GM12874 (cell line): Measurements from ENCODE around the gene RAP1GAP2.

ENCODE experiments used
- TF ChIP-seq, protein P1 (sequence below): IDR thresholded peaks from 2 replicates; pipeline ENCODE4 v1.5.1; 2011; ENCODE audit warnings: low read depth, mild to moderate bottlenecking, control low read depth, low read length, moderate library complexity; ENCODE audit not compliant: insufficient read depth

RAP1GAP2 gene

DNA sequence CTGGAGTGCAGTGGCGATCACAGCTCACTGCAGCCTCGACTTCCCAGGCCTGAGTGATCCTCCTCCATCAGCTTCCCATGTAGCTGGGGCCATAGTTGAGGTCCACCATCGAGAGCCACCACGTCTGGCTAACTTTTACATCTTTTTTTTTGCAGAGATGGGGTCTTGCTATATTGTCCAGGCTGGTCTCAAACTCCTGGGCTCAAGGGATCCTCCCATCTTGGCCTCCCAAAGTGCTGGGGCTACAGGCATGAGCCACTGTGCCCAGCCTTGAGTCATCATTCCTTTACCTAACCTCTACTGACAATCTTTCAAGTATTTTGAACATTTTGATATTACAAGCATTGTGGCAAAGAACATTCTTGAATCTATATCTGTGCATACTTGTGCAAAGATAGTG lies 37.4 kb upstream of the RAP1GAP2 start:
- TF ChIP-seq, protein P1, sequence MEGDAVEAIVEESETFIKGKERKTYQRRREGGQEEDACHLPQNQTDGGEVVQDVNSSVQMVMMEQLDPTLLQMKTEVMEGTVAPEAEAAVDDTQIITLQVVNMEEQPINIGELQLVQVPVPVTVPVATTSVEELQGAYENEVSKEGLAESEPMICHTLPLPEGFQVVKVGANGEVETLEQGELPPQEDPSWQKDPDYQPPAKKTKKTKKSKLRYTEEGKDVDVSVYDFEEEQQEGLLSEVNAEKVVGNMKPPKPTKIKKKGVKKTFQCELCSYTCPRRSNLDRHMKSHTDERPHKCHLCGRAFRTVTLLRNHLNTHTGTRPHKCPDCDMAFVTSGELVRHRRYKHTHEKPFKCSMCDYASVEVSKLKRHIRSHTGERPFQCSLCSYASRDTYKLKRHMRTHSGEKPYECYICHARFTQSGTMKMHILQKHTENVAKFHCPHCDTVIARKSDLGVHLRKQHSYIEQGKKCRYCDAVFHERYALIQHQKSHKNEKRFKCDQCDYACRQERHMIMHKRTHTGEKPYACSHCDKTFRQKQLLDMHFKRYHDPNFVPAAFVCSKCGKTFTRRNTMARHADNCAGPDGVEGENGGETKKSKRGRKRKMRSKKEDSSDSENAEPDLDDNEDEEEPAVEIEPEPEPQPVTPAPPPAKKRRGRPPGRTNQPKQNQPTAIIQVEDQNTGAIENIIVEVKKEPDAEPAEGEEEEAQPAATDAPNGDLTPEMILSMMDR: no peak

DNA sequence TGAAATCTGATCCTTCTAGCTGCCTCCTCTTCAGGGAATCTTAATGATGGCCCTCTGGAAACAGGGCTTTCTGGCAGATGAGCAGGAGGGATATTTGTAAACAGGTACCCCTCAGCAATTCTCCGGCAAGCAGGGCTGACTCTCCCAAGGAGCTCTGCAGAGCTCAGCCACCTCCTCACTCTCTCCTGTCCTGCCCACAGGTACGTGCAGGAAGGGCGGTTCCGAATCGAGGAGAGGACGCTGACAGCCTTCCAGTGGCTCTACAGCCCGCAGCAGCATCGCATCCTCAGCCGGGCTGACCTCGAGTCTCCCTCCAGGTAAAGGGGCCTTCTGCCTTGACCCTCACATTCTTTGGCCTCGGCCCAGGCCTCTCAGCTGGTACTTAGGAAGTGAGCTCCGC lies 26.1 kb upstream of the RAP1GAP2 start:
- TF ChIP-seq, protein P1: no peak

DNA sequence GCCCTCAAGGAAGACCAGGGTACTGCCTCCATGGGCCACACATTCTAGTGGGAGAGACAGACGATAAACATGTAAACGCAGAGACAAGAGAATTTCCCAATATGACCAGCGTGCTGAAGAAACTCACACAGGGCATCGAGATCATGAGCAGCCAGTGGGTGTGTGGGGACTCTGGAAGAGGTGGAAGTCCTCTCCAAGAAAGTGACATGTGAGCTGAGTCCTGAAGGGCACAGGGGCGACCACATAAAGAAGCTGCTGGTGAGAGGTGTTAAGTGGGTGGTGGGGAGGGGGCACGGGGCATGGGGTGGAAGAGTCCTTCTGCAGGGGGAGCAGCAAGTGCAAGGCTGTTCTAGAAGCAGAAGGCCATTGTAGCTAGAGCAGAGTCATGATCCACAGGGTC lies 21.0 kb upstream of the RAP1GAP2 start:
- TF ChIP-seq, protein P1: no peak

DNA sequence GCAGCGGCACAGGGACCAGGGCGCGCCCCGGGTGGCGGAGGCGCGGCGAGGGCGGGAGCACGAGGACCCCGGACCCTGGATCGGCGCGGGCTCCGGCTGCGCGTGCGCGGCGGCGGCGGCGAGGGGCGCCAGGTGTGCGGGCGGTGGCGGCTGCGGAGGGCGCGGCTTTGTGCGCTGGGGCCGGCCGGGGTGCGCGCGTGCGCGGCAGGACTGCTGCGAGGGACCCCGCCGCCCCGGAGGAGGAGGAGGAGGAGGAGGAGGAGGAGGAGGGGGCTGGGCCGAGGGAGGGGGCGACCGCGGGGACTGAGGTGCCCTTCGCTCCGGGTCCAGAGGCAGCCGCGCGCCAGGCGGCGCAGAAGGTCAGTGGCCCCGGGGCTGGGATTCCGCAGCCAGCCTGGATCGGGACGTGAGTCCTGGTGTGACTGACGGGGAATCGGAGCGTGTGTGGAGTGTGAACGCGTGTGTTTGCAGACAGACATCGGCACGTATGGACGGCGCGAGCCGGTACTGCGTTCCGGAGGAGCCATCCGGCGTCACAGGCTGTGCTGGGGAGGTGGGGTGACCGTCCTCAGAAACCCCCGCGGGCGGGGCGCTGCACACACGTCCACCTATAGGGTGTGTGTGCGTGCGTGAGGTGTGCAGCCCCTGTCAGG lies 19.5 kb upstream of the RAP1GAP2 start:
- TF ChIP-seq, protein P1: no peak

DNA sequence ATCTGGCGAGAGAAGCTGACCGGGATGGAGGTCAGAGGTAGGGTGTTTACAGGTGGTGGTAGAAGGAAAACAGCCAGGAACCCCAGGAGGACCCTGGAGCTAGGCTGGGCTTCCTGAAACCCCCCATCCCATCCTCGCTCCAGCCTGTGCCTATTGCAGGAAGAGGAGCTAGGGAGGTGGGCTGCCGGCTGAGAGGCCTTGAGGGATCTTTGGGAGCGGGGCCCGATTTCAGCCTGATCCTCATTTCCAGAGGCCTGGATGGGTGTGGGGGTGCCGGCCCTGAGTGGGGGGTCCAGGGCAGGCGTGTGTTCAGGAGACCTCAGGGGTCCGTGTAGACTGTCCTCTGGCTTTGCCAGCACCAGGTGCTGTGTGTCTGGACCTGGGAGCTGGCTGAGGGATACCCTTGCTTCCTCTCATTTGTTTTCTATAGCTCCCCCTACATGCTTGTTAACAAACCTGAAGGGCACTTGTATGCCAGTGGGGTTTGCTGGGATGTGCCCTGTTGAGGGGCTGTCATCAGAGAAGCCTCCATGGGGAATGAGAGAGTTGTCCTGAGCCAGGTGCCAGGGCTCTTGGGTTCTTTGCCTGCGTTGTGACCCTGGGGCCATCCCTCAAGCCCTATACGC lies 18.9 kb upstream of the RAP1GAP2 start:
- TF ChIP-seq, protein P1: no peak

DNA sequence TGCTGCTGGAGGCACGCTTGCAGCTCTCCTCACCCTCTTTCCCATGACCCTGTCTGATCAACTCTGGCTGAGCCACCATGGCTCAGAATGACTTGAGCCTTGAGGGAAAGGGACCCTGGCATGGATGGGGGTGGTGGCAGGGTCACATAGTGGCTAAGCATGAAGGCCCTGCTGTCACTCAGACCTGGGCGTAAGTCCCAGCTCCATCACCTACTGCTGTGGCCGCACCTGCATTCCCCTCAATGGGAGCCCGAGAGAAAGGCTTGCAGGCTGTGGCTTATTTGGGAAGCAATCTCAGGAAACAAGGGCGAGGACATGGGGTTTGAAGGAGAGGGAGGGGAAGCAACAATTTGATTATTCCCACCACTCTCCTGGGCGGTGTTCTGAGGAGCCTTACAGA lies 17.7 kb upstream of the RAP1GAP2 start:
- TF ChIP-seq, protein P1: no peak

DNA sequence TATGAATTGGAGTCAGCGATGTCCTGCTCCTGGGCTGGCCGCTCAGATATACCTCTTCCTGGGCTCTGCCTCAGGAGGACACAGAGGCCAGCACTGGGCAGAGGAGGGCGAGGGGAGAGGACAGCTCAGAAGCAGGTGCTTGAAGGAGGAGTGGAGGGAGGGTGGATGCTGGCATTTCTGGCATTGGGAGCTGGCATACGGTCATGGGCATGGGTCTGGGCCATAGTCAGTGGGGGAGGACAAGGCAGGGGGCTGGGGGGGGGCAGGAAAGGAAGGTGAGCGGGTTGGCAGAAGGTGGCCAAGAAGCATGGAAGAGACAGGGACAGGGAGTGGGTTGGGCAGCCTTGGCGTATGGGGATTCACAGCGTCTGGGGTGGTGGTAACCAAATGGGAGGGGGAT lies 16.7 kb upstream of the RAP1GAP2 start:
- TF ChIP-seq, protein P1: no peak

DNA sequence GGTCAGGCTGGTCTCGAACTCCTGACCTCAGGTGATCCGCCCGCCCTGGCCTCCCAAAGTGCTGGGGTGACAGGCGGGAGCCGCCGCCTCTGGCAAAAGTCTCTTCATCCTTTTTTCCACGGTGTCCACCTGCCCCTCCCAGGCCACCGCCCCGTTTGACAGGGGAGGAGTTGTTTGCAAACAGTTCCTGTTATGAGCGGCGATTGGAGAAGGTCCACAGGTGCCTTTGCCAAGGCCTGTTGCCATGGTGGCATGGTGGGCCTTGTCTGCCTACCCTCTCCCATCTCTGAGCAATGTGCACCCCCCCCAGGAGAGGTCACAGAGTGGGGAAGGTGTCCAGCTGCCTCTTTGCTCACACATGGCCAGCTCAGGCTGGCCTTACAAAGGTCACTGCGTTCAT lies 16.0 kb upstream of the RAP1GAP2 start:
- TF ChIP-seq, protein P1: no peak
